ENCODE results near the gene ADI1.

- TF ChIP-seq, protein P1, sequence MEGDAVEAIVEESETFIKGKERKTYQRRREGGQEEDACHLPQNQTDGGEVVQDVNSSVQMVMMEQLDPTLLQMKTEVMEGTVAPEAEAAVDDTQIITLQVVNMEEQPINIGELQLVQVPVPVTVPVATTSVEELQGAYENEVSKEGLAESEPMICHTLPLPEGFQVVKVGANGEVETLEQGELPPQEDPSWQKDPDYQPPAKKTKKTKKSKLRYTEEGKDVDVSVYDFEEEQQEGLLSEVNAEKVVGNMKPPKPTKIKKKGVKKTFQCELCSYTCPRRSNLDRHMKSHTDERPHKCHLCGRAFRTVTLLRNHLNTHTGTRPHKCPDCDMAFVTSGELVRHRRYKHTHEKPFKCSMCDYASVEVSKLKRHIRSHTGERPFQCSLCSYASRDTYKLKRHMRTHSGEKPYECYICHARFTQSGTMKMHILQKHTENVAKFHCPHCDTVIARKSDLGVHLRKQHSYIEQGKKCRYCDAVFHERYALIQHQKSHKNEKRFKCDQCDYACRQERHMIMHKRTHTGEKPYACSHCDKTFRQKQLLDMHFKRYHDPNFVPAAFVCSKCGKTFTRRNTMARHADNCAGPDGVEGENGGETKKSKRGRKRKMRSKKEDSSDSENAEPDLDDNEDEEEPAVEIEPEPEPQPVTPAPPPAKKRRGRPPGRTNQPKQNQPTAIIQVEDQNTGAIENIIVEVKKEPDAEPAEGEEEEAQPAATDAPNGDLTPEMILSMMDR (IDR thresholded peaks at IDR 0.05), result no peak
- no peak for TF ChIP-seq POLR2AphosphoS5 (IDR thresholded peaks at IDR 0.05)
Measured at GRCh38 chr2:3494984-3495666, 24.2 kb downstream of the ADI1 start.

All from breast epithelium (tissue), 3 donors.